DOHH2 (cell line): ENCODE data around the gene SAMD8.

ENCODE experiments used
- EZH2phosphoT487 ChIP-seq: fragments of 200-600 bp; sonication (generic); IDR thresholded peaks from 2 replicates; pipeline ENCODE4 v1.6.1; 2017; ENCODE audit warnings: borderline replicate concordance, mild to moderate bottlenecking, antibody characterized with exemption, low read length, moderate library complexity, mixed read lengths
- TF ChIP-seq, protein P1 (sequence below): fragments of 200-600 bp; sonication (generic); IDR thresholded peaks from one replicate; pipeline ENCODE4 v1.5.1; 2014; ENCODE audit warnings: antibody characterized with exemption, mild to moderate bottlenecking, low read depth, low read length; ENCODE audit not compliant: poor library complexity, severe bottlenecking

DNA sequence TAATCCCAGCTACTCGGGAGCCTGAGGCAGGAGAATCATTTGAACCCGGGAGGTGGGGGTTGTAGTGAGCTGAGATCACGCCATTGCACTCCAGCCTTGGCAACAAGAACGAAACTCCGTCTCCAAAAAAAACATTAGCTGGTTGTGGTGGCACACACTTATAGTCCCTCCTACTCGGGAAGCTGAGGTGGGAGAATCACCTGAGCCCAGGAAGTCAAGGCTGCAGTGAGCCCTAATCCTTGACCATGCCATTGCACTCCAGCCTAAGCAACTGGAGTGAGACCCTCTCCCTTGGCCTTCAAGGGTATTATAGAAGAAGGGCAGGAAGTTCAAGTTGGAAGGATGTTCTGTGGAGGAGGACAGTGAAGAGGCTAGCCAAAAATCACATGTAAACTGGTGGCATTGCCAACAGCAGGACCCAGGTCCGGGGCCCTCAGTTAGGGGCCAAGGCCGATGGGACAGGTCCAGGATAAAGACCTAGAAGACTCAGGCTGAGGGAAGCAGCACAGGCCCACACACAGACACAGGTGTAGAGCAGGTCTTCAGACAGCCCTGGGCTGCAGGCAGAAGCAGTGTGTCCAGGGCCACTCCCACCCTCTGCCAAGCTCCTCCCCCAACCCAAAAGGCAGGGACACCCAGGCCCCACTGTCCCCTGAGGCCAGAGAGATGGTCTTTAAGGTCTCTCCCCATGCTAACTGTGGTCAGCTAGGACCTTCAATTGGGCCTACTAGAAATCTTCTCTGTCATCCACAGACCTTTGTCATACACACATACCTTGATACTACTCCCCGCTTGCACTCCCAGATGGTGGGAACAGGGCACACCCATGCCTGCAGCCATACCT is 8.4 kb upstream of the SAMD8 start:
- TF ChIP-seq, protein P1, sequence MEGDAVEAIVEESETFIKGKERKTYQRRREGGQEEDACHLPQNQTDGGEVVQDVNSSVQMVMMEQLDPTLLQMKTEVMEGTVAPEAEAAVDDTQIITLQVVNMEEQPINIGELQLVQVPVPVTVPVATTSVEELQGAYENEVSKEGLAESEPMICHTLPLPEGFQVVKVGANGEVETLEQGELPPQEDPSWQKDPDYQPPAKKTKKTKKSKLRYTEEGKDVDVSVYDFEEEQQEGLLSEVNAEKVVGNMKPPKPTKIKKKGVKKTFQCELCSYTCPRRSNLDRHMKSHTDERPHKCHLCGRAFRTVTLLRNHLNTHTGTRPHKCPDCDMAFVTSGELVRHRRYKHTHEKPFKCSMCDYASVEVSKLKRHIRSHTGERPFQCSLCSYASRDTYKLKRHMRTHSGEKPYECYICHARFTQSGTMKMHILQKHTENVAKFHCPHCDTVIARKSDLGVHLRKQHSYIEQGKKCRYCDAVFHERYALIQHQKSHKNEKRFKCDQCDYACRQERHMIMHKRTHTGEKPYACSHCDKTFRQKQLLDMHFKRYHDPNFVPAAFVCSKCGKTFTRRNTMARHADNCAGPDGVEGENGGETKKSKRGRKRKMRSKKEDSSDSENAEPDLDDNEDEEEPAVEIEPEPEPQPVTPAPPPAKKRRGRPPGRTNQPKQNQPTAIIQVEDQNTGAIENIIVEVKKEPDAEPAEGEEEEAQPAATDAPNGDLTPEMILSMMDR = no peak
- no peak for TF ChIP-seq EZH2phosphoT487
